Ovary (tissue), 3 donors: ENCODE data around the gene HSD11B1.

Source experiments
- CTCF ChIP-seq, 3 donors: fragments of 450-650 bp in 2 of 3; fragments of 200-600 bp in 1 of 3; IDR thresholded peaks; one replicate each; pipeline versions ENCODE4 v1.5.1 to v1.8.0; 2016 to 2022; ENCODE audit warnings: antibody characterized with exemption in 3 of 3, mild to moderate bottlenecking in 1 of 3
- EP300 ChIP-seq: sonication (generic); formaldehyde crosslinking; IDR thresholded peaks from one replicate; pipeline ENCODE4 v1.6.1; 2017; ENCODE audit warnings: antibody characterized with exemption
- POLR2A ChIP-seq: fragments of 450-650 bp; IDR thresholded peaks from one replicate; pipeline ENCODE4 v1.6.1; 2017; ENCODE audit warnings: antibody characterized with exemption, mild to moderate bottlenecking, moderate library complexity
- donor health status: DM: no; HTN: no; CAD: no.

- TF ChIP-seq CTCF (IDR thresholded peaks at IDR 0.05) (no peak), EP300 (no peak), POLR2A (peak; percentile 33)
Measured at GRCh38 chr1:209674957-209675564, 29.6 kb upstream of the HSD11B1 start, which contains the start of gene G0S2.
